HTERT RPE-1 (cell line): ENCODE results near the gene GPC1.

Experiments
- in situ Hi-C: fragments of 300-500 bp; cut with MboI; formaldehyde crosslinking; loops from 4 replicates; pipeline ENCODE4 v1.14.3; 2020; ENCODE audit warnings: low sequenced_read_pairs

Gene GPC1

DNA sequence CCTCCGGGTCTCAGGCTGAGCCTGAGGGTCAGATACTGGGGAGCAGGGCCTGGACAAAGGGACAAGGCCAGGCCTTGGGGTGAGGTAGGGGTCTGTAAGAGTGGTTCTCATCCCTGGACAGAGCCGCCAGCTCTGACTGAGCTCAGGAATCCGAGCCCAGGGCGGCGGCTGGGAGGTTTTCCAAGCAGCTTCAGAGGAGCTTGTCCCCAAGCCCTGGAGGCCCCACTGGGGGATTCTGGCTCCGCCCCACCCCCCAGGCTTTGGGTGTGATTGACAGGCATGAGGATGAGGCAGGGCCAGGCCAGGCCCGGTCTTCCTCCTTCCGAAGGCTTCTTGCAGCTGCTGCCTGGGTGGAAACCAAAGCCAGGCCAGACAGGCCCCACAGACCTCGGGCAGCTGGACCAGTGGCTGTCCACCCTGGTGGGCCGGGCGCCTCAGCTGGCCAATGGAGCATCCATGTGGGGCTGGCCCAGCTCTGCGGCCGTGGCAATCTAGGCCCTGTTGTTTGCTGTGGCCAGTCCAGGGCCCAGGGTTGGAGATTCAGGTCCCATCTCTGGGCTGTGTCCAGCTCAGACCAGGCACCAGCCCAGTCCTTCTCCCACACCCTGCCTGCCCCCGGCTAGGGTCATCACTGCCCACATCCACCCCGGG, 23.1 kb upstream of the GPC1 start:
- in situ Hi-C loops = no loop called here

DNA sequence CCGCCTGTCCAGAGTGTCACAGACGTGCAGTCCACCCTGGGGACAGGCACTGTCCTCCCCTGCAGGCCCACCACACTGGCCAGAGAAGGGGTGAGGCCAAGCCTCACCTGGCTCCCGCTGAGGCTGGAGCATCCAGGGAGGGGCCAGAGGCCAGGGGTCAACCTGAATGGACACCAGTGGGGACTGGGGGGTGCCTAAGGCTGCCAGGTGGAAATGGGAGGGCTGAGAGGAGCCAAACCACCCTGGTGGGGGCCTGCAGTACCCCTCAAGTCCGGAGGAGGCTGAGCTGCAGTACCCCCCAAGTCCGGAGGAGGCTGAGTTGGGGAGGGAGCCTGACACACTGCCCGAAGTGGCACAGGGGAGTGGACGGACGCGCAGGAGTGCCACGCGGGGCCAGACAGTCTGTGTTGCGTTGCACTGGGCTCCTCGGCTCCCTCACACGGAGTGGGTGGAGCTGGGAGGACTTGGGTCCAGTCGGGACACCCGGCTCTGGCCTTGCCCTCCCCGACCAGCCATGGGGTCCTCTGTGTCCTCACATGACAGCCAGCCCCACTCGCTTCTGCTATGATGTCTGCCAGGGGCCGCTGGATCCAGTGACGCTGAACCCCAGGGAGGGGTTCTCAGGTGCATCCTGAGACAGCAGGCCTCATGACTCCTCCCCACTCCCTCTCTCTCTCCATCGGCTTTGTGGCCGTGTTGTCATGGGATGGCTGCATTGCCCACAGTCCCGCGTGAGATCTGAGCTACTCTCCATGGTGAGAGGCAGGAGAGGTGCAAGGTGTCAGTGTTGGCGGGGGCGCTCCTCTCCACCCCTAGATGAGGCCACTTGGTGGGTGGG, 22.3 kb upstream of the GPC1 start:
- in situ Hi-C loops = no loop called here

- in situ Hi-C loops = no loop called here
These were observed 21.5 kb upstream of the GPC1 start for GRCh38 chr2:240413813-240414429.

GRCh38 chr2:240416821-240417220, 18.6 kb upstream of the GPC1 start:
- in situ Hi-C loops = no loop called here

- in situ Hi-C loops = no loop called here
These were observed 17.2 kb upstream of the GPC1 start for GRCh38 chr2:240418311-240418710.

GRCh38 chr2:240419271-240419670, 16.2 kb upstream of the GPC1 start:
- in situ Hi-C loops = no loop called here

GRCh38 chr2:240419723-240420122, 15.7 kb upstream of the GPC1 start:
- in situ Hi-C loops = no loop called here

- in situ Hi-C loops = no loop called here
These were observed 15.0 kb upstream of the GPC1 start for GRCh38 chr2:240420206-240421104.

- in situ Hi-C loops = no loop called here
These were observed 14.1 kb upstream of the GPC1 start for GRCh38 chr2:240421381-240421780.

- in situ Hi-C loops = no loop called here
These were observed 12.7 kb upstream of the GPC1 start for GRCh38 chr2:240422658-240423329.

DNA sequence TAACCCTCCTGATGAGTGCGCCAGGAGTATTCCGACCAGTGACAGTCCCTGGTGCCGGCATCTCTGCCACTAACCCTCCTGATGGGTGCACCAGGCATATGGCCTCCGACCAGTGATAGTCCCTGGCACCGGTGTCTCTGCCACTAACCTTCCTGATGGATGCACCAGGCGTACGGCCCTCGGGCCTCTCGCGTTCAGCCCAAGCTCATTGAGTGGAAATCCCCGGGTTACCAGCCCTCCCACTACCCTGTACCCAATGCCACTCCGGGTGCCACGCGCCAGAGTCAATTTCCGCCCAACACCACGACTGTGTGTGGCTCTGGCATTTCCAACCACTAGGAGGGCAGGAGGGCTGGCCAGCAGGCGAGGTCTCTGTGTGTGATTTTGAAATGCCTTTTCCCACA, 11.7 kb upstream of the GPC1 start:
- in situ Hi-C loops = no loop called here

GRCh38 chr2:240424341-240425235, 10.9 kb upstream of the GPC1 start:
- in situ Hi-C loops = no loop called here

- in situ Hi-C loops = no loop called here
These were observed 10.2 kb upstream of the GPC1 start for GRCh38 chr2:240425236-240425615.

GRCh38 chr2:240425697-240426096, 9.8 kb upstream of the GPC1 start:
- in situ Hi-C loops = no loop called here

- in situ Hi-C loops = no loop called here
These were observed 8.4 kb upstream of the GPC1 start for GRCh38 chr2:240426845-240427721.

DNA sequence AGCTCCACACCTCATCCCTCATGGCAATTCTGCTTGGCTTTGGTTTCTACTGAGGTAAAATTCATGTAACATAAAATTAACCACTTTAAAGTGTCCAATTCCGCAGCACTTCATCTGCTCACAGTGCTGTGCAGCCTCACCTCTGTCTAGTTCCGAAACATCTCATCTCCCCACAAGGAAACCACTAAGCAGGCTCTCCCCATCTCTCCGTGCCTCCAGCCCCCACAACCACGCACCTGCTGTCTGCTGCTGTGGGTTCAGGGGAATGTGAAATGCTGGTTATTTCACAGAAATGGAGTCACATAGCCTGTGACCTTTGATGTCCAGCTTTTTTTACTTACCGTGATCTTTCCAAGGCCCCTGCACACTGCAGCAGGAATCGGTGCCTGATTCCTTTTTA, 7.7 kb upstream of the GPC1 start:
- in situ Hi-C loops = no loop called here

DNA sequence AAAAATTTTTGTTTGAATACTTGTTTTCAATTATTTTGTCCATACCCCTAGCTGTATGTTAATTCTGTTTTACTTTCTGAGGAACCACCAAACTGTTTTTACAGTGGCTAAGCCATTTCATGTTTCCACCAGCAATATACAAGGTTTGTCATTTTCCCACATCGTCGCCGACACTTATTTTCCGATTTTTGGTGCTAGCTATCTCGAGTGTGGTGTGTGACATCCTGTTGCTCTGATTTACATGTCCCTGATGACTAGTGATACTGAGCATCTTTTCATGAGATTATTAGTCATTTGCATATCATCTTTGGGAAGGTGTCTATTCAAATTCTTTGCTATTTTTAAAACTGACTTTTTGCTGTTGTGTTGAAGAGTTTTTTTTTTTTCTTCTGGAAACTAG, 7.2 kb upstream of the GPC1 start:
- in situ Hi-C loops = no loop called here

DNA sequence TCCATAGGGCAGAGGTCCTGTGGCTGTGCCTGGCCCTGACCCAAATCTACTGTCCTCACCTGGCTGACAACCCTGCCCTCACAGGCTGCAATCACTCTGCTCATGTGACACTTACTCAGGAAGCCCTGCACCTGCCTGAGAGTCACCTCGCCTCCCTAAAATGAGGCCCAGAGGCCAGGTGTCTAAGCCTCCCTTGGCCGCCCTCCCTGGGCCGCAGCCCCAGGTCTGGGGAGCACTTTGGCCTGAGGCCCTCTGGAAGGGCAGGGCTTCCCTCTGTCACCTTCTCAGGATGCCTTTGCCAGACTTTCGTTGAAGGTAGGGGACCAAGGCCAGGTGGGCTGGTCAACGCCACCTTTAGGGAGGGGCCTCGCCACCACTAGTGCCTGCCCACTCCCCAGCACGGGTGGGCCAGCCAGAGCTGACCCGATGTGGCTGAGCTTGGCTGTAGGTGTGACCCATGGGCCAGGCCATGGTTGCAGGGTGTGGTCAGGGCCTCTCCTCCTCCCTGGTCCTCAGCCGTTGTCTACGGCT, 6.1 kb upstream of the GPC1 start:
- in situ Hi-C loops = no loop called here
